ENCODE measurements around the gene MCF2L. TPM values are rescaled to one million over a fixed set of nuclear protein-coding genes. Genes with fewer than 3 reads are reported as not detected.
A peak's percentile ranks its signal among the peaks of the same experiment; 100 is the strongest.

The MCF2L gene
- total RNA-seq, 1 experiment from 2014 or later, result 9.5 TPM

- BruUV-seq (replicated peaks), result no TSS peak
- ChIA-PET POLR2A (ENCODE audit: low non-redundant PET) (no interaction called here), CTCF (interaction anchor here (0.7 kb wide), 1 partner anchor 142 kb away, joined by 5 read pairs; no protein-coding TSS in a partner anchor)
- TF ChIP-seq CTCF (conservative IDR thresholded peaks at IDR 0.05; ENCODE audit: low read depth, low read length) (no peak), EZH2 (IDR thresholded peaks at IDR 0.05; ENCODE audit: borderline replicate concordance, low read depth, low read length, poor library complexity, severe bottlenecking) (no peak)
- no peak overlapping the region for H3K4me3 ChIP-seq (ENCODE audit: low read depth, low read length, poor library complexity, severe bottlenecking)
- no peak for DNase-seq (ENCODE audit: low spot score)
- intact Hi-C loops (cut with micrococcal nuclease; ENCODE audit: unreplicated experiment), result no loop called here
- H3K9me3 ChIP-seq (ENCODE audit: low read depth, low read length, poor library complexity, severe bottlenecking), result no peaks in the 10 kb centered on the region
- peaks cover 4% of the 10 kb centered on the region for H3K4me1 ChIP-seq (ENCODE audit: insufficient read depth, low read length, poor library complexity, severe bottlenecking)
- H3K36me3 ChIP-seq (ENCODE audit: insufficient read depth, low read length, poor library complexity, severe bottlenecking), result no peaks in the 10 kb centered on the region
- H3K27ac ChIP-seq (ENCODE audit: low read depth, low read length, poor library complexity, severe bottlenecking), result no peak overlapping the region
- no peaks in the 10 kb centered on the region for H3K27me3 ChIP-seq (replicated peaks; ENCODE audit: insufficient read depth, low read depth, low read length, poor library complexity)
Observed at GRCh38 chr13:113084943-113085540, 116.0 kb downstream of the MCF2L start.

- TF ChIP-seq CTCF (conservative IDR thresholded peaks at IDR 0.05; ENCODE audit: low read depth, low read length), result peak; percentile 29; the same call in 1 of the 2 replicates
- TF ChIP-seq EZH2 (IDR thresholded peaks at IDR 0.05; ENCODE audit: borderline replicate concordance, low read depth, low read length, poor library complexity, severe bottlenecking), result no peak
- Histone ChIP-seq H3K27me3 (replicated peaks; ENCODE audit: insufficient read depth, low read depth, low read length, poor library complexity) (no peaks in the 10 kb centered on the region), H3K27ac (ENCODE audit: low read depth, low read length, poor library complexity, severe bottlenecking) (no peak overlapping the region), H3K4me3 (ENCODE audit: low read depth, low read length, poor library complexity, severe bottlenecking) (no peak overlapping the region), H3K36me3 (ENCODE audit: insufficient read depth, low read length, poor library complexity, severe bottlenecking) (no peaks in the 10 kb centered on the region), H3K4me1 (ENCODE audit: insufficient read depth, low read length, poor library complexity, severe bottlenecking) (peaks cover 4% of the 10 kb centered on the region), H3K9me3 (ENCODE audit: low read depth, low read length, poor library complexity, severe bottlenecking) (no peaks in the 10 kb centered on the region)
- ChIA-PET POLR2A (ENCODE audit: low non-redundant PET) (no interaction called here), CTCF (no interaction called here)
- DNase-seq (ENCODE audit: low spot score), result no peak
- intact Hi-C loops (cut with micrococcal nuclease; ENCODE audit: unreplicated experiment), result no loop called here
- BruUV-seq (replicated peaks), result no TSS peak
Observed at GRCh38 chr13:113086031-113086750, 117.2 kb downstream of the MCF2L start.

GRCh38 chr13:113086991-113087922, 118.2 kb downstream of the MCF2L start:
- CTCF ChIA-PET, result no interaction called here

More at GRCh38 chr13:113086991-113087922, 118.2 kb downstream of the MCF2L start:
- TF ChIP-seq CTCF (conservative IDR thresholded peaks at IDR 0.05; ENCODE audit: low read depth, low read length) (no peak), EZH2 (IDR thresholded peaks at IDR 0.05; ENCODE audit: borderline replicate concordance, low read depth, low read length, poor library complexity, severe bottlenecking) (no peak)
- Histone ChIP-seq H3K27me3 (replicated peaks; ENCODE audit: insufficient read depth, low read depth, low read length, poor library complexity) (no peaks in the 10 kb centered on the region), H3K4me3 (ENCODE audit: low read depth, low read length, poor library complexity, severe bottlenecking) (no peak overlapping the region), H3K27ac (ENCODE audit: low read depth, low read length, poor library complexity, severe bottlenecking) (no peak overlapping the region), H3K36me3 (ENCODE audit: insufficient read depth, low read length, poor library complexity, severe bottlenecking) (no peaks in the 10 kb centered on the region), H3K9me3 (ENCODE audit: low read depth, low read length, poor library complexity, severe bottlenecking) (no peaks in the 10 kb centered on the region), H3K4me1 (ENCODE audit: insufficient read depth, low read length, poor library complexity, severe bottlenecking) (peaks cover 4% of the 10 kb centered on the region)
- no TSS peak for BruUV-seq (replicated peaks)
- DNase-seq (ENCODE audit: low spot score), result no peak
- POLR2A ChIA-PET (ENCODE audit: low non-redundant PET), result no interaction called here
- intact Hi-C loops (cut with micrococcal nuclease; ENCODE audit: unreplicated experiment), result no loop called here
